GM12878 (cell line): Measurements from ENCODE around the gene MDK.

Experiments used
- GABPA ChIP-seq: IDR thresholded peaks from 2 replicates; pipeline ENCODE4 v1.6.1; 2014; ENCODE audit warnings: antibody characterized with exemption, low read depth, mild to moderate bottlenecking, inconsistent platforms
- JUND ChIP-seq: IDR thresholded peaks from 2 replicates; pipeline ENCODE4 v1.6.1; 2012; ENCODE audit warnings: low read depth, mild to moderate bottlenecking, low read length, improper control_type of control experiment, moderate library complexity
- TF ChIP-seq, protein P1 (sequence below), 3 experiments: IDR thresholded peaks in 2 of 3; conservative IDR thresholded peaks in 1 of 3; 2 replicates each; pipeline ENCODE4 v1.5.1; 2011; ENCODE audit warnings: low read depth in 3 of 3, low read length in 3 of 3, mild to moderate bottlenecking in 3 of 3, control low read depth in 2 of 3, moderate library complexity in 2 of 3, inconsistent platforms in 1 of 3, mixed read lengths in 1 of 3; ENCODE audit not compliant: control insufficient read depth in 2 of 3, insufficient read depth in 1 of 3; ENCODE audit errors: extremely low read depth in 1 of 3

DNA sequence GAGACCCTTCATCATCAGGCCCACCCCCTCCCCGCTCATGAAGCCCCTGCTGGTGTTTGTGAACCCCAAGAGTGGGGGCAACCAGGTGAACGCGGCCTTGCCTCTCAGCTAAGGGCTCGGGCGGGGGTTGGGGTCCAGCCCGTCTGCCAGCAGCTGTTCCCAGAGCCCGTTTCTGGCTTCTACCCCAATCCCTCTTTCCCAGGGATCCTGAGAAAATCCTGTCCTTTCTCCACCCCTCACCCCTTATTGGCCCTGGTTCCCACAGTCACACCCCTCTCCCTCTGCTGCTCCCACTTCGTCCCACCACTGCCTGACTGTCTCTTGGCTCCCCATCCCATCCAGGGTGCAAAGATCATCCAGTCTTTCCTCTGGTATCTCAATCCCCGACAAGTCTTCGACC, 9.4 kb upstream of the MDK start:
- TF ChIP-seq, protein P1, sequence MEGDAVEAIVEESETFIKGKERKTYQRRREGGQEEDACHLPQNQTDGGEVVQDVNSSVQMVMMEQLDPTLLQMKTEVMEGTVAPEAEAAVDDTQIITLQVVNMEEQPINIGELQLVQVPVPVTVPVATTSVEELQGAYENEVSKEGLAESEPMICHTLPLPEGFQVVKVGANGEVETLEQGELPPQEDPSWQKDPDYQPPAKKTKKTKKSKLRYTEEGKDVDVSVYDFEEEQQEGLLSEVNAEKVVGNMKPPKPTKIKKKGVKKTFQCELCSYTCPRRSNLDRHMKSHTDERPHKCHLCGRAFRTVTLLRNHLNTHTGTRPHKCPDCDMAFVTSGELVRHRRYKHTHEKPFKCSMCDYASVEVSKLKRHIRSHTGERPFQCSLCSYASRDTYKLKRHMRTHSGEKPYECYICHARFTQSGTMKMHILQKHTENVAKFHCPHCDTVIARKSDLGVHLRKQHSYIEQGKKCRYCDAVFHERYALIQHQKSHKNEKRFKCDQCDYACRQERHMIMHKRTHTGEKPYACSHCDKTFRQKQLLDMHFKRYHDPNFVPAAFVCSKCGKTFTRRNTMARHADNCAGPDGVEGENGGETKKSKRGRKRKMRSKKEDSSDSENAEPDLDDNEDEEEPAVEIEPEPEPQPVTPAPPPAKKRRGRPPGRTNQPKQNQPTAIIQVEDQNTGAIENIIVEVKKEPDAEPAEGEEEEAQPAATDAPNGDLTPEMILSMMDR (IDR thresholded peaks at IDR 0.05 in 2 of 3, conservative IDR thresholded peaks at IDR 0.05 in 1 of 3; ENCODE audit: control insufficient read depth in 2 of 3, extremely low read depth in 1 of 3, insufficient read depth in 1 of 3, low read depth in 3 of 3, low read length in 3 of 3) = no peak
- TF ChIP-seq GABPA = no peak
- no peak for TF ChIP-seq JUND
